ENCODE measurements around the gene TOP2A. TPM values are rescaled to one million over a fixed set of nuclear protein-coding genes. Genes with fewer than 3 reads are reported as not detected.
A peak's percentile ranks its signal among the peaks of the same experiment; 100 is the strongest.
"Not testable (repeated sequence)": the region's sequence is repeated elsewhere in the genome, so short reads cannot be mapped to it uniquely, and the experiment has no call there.

TOP2A gene
- total RNA-seq, 1 experiment from 2014 or later = 159 TPM

DNA sequence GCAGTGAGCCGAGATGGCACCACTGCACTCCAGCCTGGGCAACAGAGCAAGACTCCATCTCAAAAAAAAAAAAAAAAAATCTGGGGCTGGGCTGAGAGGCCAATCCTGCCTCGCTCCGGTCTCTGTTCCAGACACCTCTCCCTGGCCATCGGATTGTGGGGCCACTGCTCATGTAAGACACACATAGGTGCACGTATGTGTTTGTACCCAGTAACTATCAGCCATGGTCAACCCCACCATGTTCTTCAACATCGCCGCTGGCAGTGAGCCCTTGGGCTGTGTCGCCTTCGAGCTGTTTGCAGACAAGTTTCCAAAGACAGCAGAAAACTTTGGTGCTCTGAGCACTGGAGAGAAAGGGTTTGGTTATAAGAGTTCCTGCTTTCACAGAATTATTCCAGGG is 50.0 kb downstream of the TOP2A start:
- not testable (repeated sequence) for DNase-seq; H3K4me3 ChIP-seq (ENCODE audit: insufficient read depth, low read depth, low read length); H3K36me3 ChIP-seq (replicated peaks; ENCODE audit: control insufficient read depth, insufficient read depth, low read length)
- peaks cover 21% of the 10 kb centered on the region for H3K27me3 ChIP-seq (ENCODE audit: control insufficient read depth, insufficient read depth, low read length)

DNA sequence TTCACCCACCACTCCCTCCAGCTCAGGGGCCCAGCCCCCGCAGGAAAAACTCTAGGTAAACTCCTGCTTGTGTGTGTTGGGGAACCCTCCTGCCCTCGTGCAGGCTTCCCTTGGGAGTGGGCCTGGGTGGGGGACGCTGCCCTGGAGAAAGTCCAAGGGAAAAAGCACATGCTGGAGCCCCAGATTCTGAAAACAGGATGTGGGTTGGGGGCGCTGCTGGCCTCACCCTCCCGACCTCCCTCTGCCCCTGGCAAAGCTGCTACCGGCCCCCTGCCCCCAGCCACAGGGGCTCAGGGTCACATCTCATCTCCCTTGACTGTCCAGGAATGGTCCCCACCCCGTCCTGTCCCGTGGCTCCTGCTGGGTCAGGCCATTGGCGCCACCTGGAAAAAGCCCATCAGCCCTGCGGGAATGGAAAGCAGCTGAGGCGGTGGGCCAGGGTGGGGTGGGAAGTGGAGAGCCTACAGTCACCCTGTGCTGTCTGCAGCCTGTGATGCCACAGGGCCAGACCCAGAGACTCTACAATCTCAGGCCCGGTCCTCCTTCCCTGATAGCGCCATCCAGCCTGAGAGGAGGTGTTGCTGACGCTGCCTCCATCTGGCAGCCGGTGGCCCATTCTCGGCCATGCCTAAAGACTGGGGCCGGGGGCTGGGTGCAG is 50.7 kb downstream of the TOP2A start:
- peak; percentile 60 for DNase-seq
- H3K27me3 ChIP-seq (ENCODE audit: control insufficient read depth, insufficient read depth, low read length) = peaks cover 28% of the 10 kb centered on the region
- H3K36me3 ChIP-seq (replicated peaks; ENCODE audit: control insufficient read depth, insufficient read depth, low read length) = no peaks in the 10 kb centered on the region
- H3K4me3 ChIP-seq (ENCODE audit: insufficient read depth, low read depth, low read length) = no peak overlapping the region

DNA sequence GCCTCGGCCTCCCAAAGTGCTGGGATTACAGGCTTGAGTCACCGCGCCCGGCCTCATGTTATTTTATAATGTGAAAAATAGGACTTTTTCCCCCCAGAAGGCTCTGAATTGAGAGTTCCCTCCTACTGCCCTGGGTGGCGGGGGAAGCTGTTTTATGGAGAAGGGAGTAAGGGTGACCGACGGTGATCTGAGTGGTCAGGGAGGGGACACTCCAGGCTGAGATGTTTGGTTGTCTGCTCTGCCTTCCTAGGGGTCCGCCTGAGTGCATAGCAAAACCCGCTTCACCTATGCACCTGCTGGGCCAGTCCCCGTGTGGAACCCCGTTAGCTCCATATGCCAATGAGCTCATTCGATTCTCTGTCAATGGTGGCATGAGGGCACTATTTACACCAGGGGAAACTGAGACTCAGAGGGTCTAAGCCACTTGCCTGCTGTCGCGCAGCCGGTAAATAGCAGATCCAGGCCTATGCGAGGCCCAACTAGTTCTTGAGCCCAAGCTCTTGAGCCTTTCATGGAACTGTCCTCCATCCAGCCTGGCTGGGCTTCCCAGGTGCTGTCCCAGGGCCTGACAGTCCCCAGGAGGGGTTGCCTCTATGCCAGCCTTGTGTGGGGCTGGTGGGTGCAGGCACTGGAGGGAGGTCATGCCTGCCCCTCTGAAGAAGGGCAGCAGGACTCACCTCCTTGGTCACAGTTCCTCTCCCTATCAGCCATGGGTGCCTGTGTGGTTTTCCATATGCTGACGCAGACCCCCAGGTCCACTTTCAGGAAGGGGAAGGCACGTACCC is 51.4 kb downstream of the TOP2A start:
- no peaks in the 10 kb centered on the region for H3K36me3 ChIP-seq (replicated peaks; ENCODE audit: control insufficient read depth, insufficient read depth, low read length)
- no peak for DNase-seq
- no peak overlapping the region for H3K4me3 ChIP-seq (ENCODE audit: insufficient read depth, low read depth, low read length)
- peaks cover 34% of the 10 kb centered on the region for H3K27me3 ChIP-seq (ENCODE audit: control insufficient read depth, insufficient read depth, low read length)

DNA sequence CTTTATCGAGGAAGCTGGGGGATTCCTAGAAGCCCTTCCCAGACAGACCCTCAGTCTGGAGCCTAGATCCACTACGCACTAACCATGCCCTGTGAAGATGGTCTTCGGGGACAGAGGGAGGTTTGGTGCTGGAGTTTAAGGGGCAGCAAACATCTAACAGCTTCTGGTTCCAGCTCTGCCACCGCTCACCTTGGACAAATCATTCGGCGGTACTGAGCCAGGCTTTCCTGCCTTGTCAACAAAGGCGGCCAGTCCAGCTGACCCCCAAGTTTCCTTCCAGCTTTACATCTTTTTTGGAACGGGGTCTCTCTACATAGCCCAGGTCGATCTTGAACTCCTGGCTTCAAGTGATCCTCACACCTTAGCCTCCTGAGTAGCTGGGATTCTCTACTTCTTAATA is 52.8 kb downstream of the TOP2A start:
- Histone ChIP-seq H3K4me3 (ENCODE audit: insufficient read depth, low read depth, low read length) (no peak overlapping the region), H3K27me3 (ENCODE audit: control insufficient read depth, insufficient read depth, low read length) (peaks cover 34% of the 10 kb centered on the region), H3K36me3 (replicated peaks; ENCODE audit: control insufficient read depth, insufficient read depth, low read length) (no peaks in the 10 kb centered on the region)
- no peak for DNase-seq

DNA sequence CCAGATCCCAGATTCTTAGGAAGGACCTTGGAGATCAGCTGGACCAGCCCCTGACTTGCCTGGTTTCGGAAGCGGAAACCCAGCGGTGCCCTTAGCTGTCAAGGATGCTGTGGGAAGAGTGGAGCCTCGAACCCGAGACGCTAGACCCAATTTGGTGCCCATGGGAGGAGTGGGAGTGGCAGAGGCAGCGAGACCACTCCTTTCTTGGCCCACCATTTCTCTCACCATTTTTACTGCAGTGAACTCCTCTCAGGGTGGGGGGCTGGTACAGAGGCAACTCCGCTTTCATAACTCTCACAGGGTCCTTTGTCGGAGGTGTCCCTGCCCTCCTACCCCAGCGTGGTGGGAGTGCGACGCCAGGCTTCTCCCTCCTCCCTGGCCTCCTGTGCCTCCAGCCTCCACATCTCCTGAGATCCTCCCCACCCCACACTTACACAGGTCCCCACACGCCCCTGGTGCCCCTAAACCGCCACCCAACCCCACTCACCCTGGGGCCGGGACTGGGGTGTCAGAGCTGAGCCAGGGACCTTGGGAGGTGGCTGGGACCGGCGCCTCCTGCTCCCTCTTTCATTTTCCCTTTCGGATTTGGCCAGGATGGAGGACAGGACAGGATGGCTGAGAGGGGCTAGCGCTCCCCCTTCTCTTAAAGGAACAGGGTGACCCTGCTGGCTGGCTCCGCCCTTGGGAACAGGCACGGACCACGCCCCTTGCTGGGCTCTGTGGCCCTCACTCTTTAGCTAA is 53.4 kb downstream of the TOP2A start, which contains the start of gene GJD3:
Gene GJD3, minus strand, starts transcription at position 617 of the 741 bp plus-strand sequence. CDS start 922 bp downstream, outside the sequence.
- Histone ChIP-seq H3K4me3 (ENCODE audit: insufficient read depth, low read depth, low read length) (peak within 1 kb of the TSS; percentile 49), H3K36me3 (replicated peaks; ENCODE audit: control insufficient read depth, insufficient read depth, low read length) (no peaks in the 10 kb centered on the region), H3K27me3 (ENCODE audit: control insufficient read depth, insufficient read depth, low read length) (peaks cover 34% of the 10 kb centered on the region)
- DNase-seq = peak; percentile 89

DNA sequence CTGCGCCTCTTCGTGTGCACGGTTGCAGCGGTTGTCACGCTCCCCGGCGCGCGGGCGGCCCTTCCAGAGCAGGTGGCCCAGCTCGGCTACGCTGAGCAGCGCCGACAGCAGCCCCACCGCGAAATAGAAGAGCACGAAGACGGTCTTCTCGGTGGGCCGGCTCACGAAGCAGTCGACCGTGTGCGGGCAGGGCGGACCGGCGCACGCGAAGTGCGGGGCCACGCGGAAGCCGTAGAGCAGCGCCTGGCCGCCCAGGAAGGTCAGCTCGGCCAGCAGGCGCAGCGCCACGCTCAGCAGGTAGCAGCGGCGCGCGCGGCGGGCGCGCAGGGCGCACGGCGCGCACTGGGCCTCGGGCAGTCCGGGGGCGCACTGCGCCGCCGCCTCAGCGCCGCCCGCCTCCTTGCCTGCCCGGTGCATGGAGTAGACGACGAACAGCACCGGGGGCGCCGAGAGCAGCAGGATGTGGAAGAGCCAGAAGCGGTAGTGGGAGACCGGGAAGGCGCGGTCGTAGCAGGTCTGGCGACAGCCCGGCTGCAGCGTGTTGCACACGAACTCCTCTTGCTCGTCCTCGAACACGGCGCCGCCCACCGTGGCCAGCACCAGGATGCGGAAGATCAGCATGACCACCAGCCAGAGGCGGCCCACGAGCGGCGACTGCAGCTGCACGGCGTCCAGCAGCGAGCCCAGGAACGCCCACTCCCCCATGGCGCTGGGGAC is 54.4 kb downstream of the TOP2A start:
- H3K4me3 ChIP-seq (ENCODE audit: insufficient read depth, low read depth, low read length) = peak overlapping the region; percentile 49
- peak; percentile 82 for DNase-seq
- H3K36me3 ChIP-seq (replicated peaks; ENCODE audit: control insufficient read depth, insufficient read depth, low read length) = no peaks in the 10 kb centered on the region
- peaks cover 34% of the 10 kb centered on the region for H3K27me3 ChIP-seq (ENCODE audit: control insufficient read depth, insufficient read depth, low read length)

DNA sequence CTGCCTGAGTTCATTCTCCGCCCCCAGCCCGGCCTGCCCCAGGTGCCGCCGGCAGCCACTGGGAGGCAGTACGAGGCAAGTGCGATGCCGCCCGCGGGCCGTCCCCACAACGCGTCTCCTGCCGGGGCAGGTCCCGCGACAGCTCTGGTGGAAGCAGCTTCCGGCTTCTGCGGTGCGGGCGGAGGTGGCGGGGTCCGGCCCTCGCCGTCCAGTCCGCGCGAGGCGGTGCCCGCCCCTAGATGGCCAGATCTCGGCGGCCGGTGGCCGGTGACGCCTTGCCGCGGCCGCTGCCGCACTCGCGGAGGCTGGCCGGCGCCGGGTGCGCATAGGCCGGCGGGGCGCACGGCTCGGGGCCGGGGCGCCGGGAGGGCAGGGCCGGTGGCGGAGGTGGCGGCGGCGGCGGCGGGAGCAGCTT is 55.0 kb downstream of the TOP2A start:
- DNase-seq = peak; percentile 96
- Histone ChIP-seq H3K36me3 (replicated peaks; ENCODE audit: control insufficient read depth, insufficient read depth, low read length) (no peaks in the 10 kb centered on the region), H3K4me3 (ENCODE audit: insufficient read depth, low read depth, low read length) (peak overlapping the region; percentile 49), H3K27me3 (ENCODE audit: control insufficient read depth, insufficient read depth, low read length) (peaks cover 34% of the 10 kb centered on the region)

DNA sequence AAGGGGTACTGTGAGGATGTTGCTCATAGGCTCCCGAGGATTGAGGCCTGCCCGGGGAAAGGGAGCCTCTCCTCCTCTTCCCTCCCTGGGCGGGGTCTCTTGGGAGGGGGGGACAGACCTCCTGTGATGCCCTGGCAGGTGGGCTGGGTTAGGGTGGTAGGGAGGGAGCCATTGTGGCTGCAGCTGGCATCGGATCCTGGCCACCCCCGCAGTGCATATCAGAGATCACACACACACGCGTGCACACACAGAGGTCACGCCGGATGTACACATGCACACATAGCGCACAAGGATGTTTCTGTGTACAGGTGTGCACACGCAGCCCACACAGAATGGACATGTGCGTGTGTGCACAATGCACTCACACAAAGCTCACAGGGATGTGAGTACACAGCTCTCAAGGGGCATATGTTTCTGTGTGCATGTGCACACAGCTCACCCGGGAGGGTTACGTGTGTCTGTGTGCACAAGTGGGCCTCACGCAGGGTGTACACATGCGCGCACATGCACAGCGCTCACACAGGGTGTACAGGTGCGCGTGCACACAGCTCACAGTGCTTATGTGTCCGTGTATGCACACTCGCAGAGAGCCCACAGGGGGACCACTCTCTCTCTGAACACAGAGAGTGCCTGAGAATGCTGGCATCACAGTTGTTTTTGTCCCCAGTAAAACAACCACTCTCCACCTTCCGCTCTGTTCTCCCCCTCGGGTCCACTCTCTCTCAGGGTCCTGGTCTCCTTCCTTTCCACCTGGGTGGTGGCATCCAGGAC is 55.6 kb downstream of the TOP2A start:
- H3K27me3 ChIP-seq (ENCODE audit: control insufficient read depth, insufficient read depth, low read length) = peaks cover 34% of the 10 kb centered on the region

DNA sequence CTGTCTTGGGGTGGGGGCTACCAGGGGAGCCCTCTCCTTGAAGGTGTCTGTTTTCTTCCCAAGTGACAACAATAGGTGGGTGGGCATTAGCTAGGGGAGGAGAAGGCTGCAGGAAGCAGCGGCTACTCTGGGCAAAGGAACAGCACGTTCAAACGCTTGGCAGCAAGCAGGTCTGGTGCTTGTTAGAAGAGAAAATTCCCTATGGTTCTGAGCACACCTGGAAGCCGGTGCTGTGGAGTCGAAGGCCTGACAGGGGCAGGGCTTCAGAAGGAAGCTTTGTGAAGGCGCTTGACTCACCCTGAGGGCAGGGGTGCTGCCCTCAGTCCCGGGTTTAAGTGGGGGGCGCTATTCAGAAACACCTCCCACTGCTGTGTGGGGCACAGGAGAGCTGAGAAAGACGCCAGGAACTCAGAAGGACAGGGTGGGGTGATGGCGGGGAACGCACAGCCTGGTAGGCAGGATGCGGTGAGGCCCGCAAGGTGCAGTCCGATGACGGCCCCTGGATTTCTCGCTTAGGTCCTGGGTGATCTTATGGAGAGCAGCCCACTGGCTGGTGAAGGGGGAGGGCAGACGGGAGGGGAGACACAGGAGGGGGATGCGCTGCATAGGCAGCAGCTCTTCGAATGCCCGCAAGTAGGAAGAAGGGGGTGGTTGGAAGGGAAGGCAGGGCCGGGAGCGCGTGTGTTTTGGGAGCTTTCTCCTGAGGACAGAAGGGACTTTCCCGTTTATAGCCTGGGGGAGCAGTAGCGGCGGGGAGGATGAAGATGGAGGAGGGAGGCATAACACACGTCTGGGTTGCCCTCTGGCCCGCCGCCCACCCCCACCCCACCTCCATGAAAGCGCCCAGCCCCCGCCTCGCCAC is 56.4 kb downstream of the TOP2A start:
- H3K27me3 ChIP-seq (ENCODE audit: control insufficient read depth, insufficient read depth, low read length) = peaks cover 34% of the 10 kb centered on the region
- H3K36me3 ChIP-seq (replicated peaks; ENCODE audit: control insufficient read depth, insufficient read depth, low read length) = no peaks in the 10 kb centered on the region; the same call in 1 of the 2 replicates
- H3K4me3 ChIP-seq (ENCODE audit: insufficient read depth, low read depth, low read length) = no peak overlapping the region
- peak; percentile 81 for DNase-seq

More for the DNA sequence above, 55.6 kb downstream of the TOP2A start:
- Histone ChIP-seq H3K4me3 (ENCODE audit: insufficient read depth, low read depth, low read length) (peak overlapping the region; percentile 3; the same call in 1 of the 2 replicates), H3K36me3 (replicated peaks; ENCODE audit: control insufficient read depth, insufficient read depth, low read length) (no peaks in the 10 kb centered on the region)
- DNase-seq = no peak

DNA sequence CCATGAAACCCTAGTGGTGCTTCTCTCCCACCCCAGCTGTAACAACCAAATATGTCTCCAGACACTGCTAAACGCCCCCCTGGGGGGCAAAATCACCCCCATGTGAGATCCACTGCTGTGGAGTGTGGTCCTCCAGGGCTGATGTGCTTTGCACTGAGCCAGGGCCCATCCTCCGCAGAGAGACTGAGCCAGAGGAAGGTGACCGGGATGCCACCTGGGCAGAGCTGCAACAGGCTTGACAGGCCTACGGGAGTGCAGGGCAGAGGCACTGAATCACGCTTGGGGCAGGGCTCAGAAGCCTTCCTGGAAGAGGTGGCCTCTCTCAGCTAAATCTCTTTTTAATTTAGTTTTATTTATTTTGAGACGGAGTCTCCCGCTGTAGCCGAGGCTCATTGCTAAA is 57.6 kb downstream of the TOP2A start:
- H3K27me3 ChIP-seq (ENCODE audit: control insufficient read depth, insufficient read depth, low read length) = peaks cover 34% of the 10 kb centered on the region
- H3K4me3 ChIP-seq (ENCODE audit: insufficient read depth, low read depth, low read length) = no peak overlapping the region
- DNase-seq = peak; percentile 33

DNA sequence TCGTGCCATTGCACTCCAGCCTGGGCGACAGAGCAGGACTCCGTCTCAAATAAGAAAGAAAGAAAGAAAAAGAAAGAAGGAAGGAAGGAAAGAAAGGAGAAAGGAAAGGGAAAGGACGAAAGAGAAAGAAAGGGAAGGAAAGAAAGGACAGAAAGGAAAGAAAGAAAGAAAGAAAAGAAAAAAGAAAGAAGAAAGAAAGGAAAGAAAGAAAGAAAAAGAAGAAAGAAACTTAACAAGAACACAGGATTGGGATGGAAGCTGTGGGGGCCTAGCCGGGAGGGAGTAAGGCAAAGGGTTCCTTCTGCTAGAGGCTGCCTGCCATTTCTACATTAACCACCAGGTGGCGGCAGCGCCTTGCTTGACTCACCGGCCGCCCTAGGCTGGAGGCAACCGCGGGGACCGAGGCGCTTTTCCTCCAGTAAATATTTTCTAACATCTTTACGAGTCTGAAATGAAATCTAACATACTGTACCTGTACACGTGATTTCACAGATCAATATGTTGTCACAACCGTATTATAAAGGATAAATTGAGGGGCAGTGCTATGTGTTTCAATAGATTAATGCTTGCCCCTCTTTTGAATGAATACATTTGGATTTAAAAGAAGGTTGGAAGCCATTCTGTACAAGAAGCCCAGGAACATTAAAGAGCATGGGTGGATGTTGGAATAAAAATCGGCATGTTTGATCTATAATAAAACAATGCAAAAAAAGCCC is 59.2 kb downstream of the TOP2A start:
- no peak overlapping the region for H3K4me3 ChIP-seq (ENCODE audit: insufficient read depth, low read depth, low read length)
- H3K27me3 ChIP-seq (ENCODE audit: control insufficient read depth, insufficient read depth, low read length) = peaks cover 21% of the 10 kb centered on the region
- DNase-seq = peak; percentile 98
- peaks cover 3% of the 10 kb centered on the region; the same call in 1 of the 2 replicates for H3K36me3 ChIP-seq (replicated peaks; ENCODE audit: control insufficient read depth, insufficient read depth, low read length)

More for the DNA sequence above, 57.6 kb downstream of the TOP2A start:
- H3K36me3 ChIP-seq (replicated peaks; ENCODE audit: control insufficient read depth, insufficient read depth, low read length) = peaks cover 3% of the 10 kb centered on the region; the same call in 1 of the 2 replicates

Data from H7 (cell line).